HG02642 (cell line): ENCODE measurements around the gene LUZP1.

Source experiments
- ATAC-seq: cut with Tn5 transposase; IDR thresholded peaks from one replicate; pipeline ENCODE4 v1.9.1; 2021; ENCODE audit warnings: mild to moderate bottlenecking; ENCODE audit not compliant: unreplicated experiment, poor library complexity

Gene LUZP1

GRCh38 chr1:23120383-23120782 is 48.3 kb downstream of the LUZP1 start:
- no peak for ATAC-seq

- ATAC-seq, result no peak
Measured at GRCh38 chr1:23118957-23119792, 49.5 kb downstream of the LUZP1 start.

- no peak for ATAC-seq
Measured at GRCh38 chr1:23118407-23118806, 50.2 kb downstream of the LUZP1 start.

- ATAC-seq, result no peak
Measured at GRCh38 chr1:23116921-23117699, 51.5 kb downstream of the LUZP1 start.

GRCh38 chr1:23116216-23116836 is 52.3 kb downstream of the LUZP1 start:
- no peak for ATAC-seq

- no peak for ATAC-seq
Measured at GRCh38 chr1:23114424-23115079, 54.1 kb downstream of the LUZP1 start.

GRCh38 chr1:23111600-23112535 is 56.8 kb downstream of the LUZP1 start:
- ATAC-seq, result no peak

GRCh38 chr1:23110391-23110790 is 58.3 kb downstream of the LUZP1 start:
- no peak for ATAC-seq

- ATAC-seq, result no peak
Measured at GRCh38 chr1:23108918-23109533, 59.6 kb downstream of the LUZP1 start.

- no peak for ATAC-seq
Measured at GRCh38 chr1:23103001-23103889, 65.4 kb downstream of the LUZP1 start.

- no peak for ATAC-seq
Measured at GRCh38 chr1:23102289-23102688, 66.4 kb downstream of the LUZP1 start.

- ATAC-seq, result no peak
Measured at GRCh38 chr1:23101887-23102286, 66.8 kb downstream of the LUZP1 start.

GRCh38 chr1:23101101-23101827 is 67.4 kb downstream of the LUZP1 start:
- ATAC-seq, result no peak

GRCh38 chr1:23100074-23100748 is 68.4 kb downstream of the LUZP1 start:
- no peak for ATAC-seq

- no peak for ATAC-seq
Measured at GRCh38 chr1:23099171-23099536, 69.5 kb downstream of the LUZP1 start.

GRCh38 chr1:23098463-23099170 is 70.0 kb downstream of the LUZP1 start:
- ATAC-seq, result no peak
